Esophagus mucosa (tissue), 1 donor: Measurements from ENCODE around the gene FAM20B. TPM values are rescaled to one million over a fixed set of nuclear protein-coding genes. Genes with fewer than 3 reads are reported as not detected.
"Not testable (repeated sequence)": the region's sequence is repeated elsewhere in the genome, so short reads cannot be mapped to it uniquely, and the experiment has no call there.

Source experiments
- ATAC-seq: fragments of 200-7000 bp; cut with Tn5 transposase; one replicate; pipeline ENCODE4 v1.9.1; 2020
- total RNA-seq: library from RNA; stranded (reverse); gene quantifications from one replicate; pipeline ENCODE4 v1.2.4, GENCODE V29; 2023
- donor health status: DM: yes; HTN: yes; CAD: no.

Gene FAM20B
- total RNA-seq, 1 donor from 2014 or later = 18.2 TPM

- ATAC-seq = peak; percentile 93
These were observed 500 bp downstream of the FAM20B start for GRCh38 chr1:179025975-179026812.

- ATAC-seq = no peak
These were observed 1.3 kb downstream of the FAM20B start for GRCh38 chr1:179026813-179027669.

- ATAC-seq = no peak
These were observed 3.6 kb downstream of the FAM20B start for GRCh38 chr1:179029321-179029759.

GRCh38 chr1:179030130-179030529, 4.4 kb downstream of the FAM20B start:
- ATAC-seq = no peak

- no peak for ATAC-seq
These were observed 5.0 kb downstream of the FAM20B start for GRCh38 chr1:179030683-179031082.

- ATAC-seq = no peak
These were observed 5.6 kb downstream of the FAM20B start for GRCh38 chr1:179031284-179031683.

- ATAC-seq = no peak
These were observed 6.3 kb downstream of the FAM20B start for GRCh38 chr1:179031855-179032513.

GRCh38 chr1:179034720-179035119, 9.0 kb downstream of the FAM20B start:
- peak; percentile 35 for ATAC-seq

GRCh38 chr1:179036844-179037465, 11.3 kb downstream of the FAM20B start:
- ATAC-seq = peak; percentile 74

GRCh38 chr1:179038528-179039281, 13.0 kb downstream of the FAM20B start:
- ATAC-seq = peak; percentile 74

- not testable (repeated sequence) for ATAC-seq
These were observed 13.9 kb downstream of the FAM20B start for GRCh38 chr1:179039502-179040174.

- not testable (repeated sequence) for ATAC-seq
These were observed 14.5 kb downstream of the FAM20B start for GRCh38 chr1:179040175-179040551.

- no peak for ATAC-seq
These were observed 16.4 kb downstream of the FAM20B start for GRCh38 chr1:179042087-179042486.

- ATAC-seq = no peak
These were observed 17.0 kb downstream of the FAM20B start for GRCh38 chr1:179042700-179043099.

- no peak for ATAC-seq
These were observed 17.6 kb downstream of the FAM20B start for GRCh38 chr1:179043266-179043665.

- ATAC-seq = no peak
These were observed 18.2 kb downstream of the FAM20B start for GRCh38 chr1:179043907-179044306.

- no peak for ATAC-seq
These were observed 21.3 kb downstream of the FAM20B start for GRCh38 chr1:179046808-179047635.

GRCh38 chr1:179047636-179047997, 21.9 kb downstream of the FAM20B start:
- ATAC-seq = no peak

- ATAC-seq = no peak
These were observed 22.8 kb downstream of the FAM20B start for GRCh38 chr1:179048339-179049124.
